ENCODE measurements around the gene PRSS22. TPM values are rescaled to one million over a fixed set of nuclear protein-coding genes. Genes with fewer than 3 reads are reported as not detected.

Gene PRSS22
- total RNA-seq, 1 donor from 2014 or later = 42.5 TPM

GRCh38 chr16:2897110-2897509 is 39.1 kb upstream of the PRSS22 start:
- Mint-ChIP-seq H3K27ac (no peak overlapping the region), H3K4me1 (ENCODE audit: unreplicated experiment) (no peaks in the 10 kb centered on the region), H3K27me3 (no peaks in the 10 kb centered on the region), H3K4me3 (no peak overlapping the region), H3K9me3 (no peaks in the 10 kb centered on the region), H3K36me3 (no peaks in the 10 kb centered on the region)
- DNase-seq (ENCODE audit: extremely low spot score, unreplicated experiment) = no peak
- TF ChIP-seq CTCF (conservative IDR thresholded peaks at IDR 0.05) = no peak

- Mint-ChIP-seq H3K27ac (no peak overlapping the region), H3K27me3 (no peaks in the 10 kb centered on the region), H3K36me3 (no peaks in the 10 kb centered on the region), H3K4me3 (no peak overlapping the region), H3K9me3 (no peaks in the 10 kb centered on the region), H3K4me1 (ENCODE audit: unreplicated experiment) (no peaks in the 10 kb centered on the region)
- no peak for DNase-seq (ENCODE audit: extremely low spot score, unreplicated experiment)
- no peak for TF ChIP-seq CTCF (conservative IDR thresholded peaks at IDR 0.05)
These were observed 38.6 kb upstream of the PRSS22 start for GRCh38 chr16:2896480-2897010.

GRCh38 chr16:2895813-2896212 is 37.8 kb upstream of the PRSS22 start:
- peaks cover 2% of the 10 kb centered on the region for H3K4me1 Mint-ChIP-seq (ENCODE audit: unreplicated experiment)
- H3K9me3 Mint-ChIP-seq = no peaks in the 10 kb centered on the region
- H3K4me3 Mint-ChIP-seq = no peak overlapping the region
- H3K27me3 Mint-ChIP-seq = no peaks in the 10 kb centered on the region
- TF ChIP-seq CTCF (conservative IDR thresholded peaks at IDR 0.05) = no peak
- H3K27ac Mint-ChIP-seq = no peak overlapping the region
- no peak for DNase-seq (ENCODE audit: extremely low spot score, unreplicated experiment)
- no peaks in the 10 kb centered on the region for H3K36me3 Mint-ChIP-seq

GRCh38 chr16:2894231-2894630 is 36.3 kb upstream of the PRSS22 start:
- H3K27ac Mint-ChIP-seq = no peak overlapping the region
- no peaks in the 10 kb centered on the region for H3K27me3 Mint-ChIP-seq
- H3K4me3 Mint-ChIP-seq = no peak overlapping the region
- H3K36me3 Mint-ChIP-seq = no peaks in the 10 kb centered on the region
- DNase-seq (ENCODE audit: extremely low spot score, unreplicated experiment) = no peak
- H3K9me3 Mint-ChIP-seq = no peaks in the 10 kb centered on the region
- peaks cover 6% of the 10 kb centered on the region for H3K4me1 Mint-ChIP-seq (ENCODE audit: unreplicated experiment)
- no peak for TF ChIP-seq CTCF (conservative IDR thresholded peaks at IDR 0.05)

- Mint-ChIP-seq H3K4me1 (ENCODE audit: unreplicated experiment) (peaks cover 9% of the 10 kb centered on the region), H3K9me3 (no peaks in the 10 kb centered on the region), H3K4me3 (peak overlapping the region; percentile 97), H3K27ac (peak overlapping the region; percentile 89), H3K27me3 (no peaks in the 10 kb centered on the region), H3K36me3 (peaks cover 9% of the 10 kb centered on the region)
- DNase-seq (ENCODE audit: extremely low spot score, unreplicated experiment) = no peak
- TF ChIP-seq CTCF (conservative IDR thresholded peaks at IDR 0.05) = no peak
These were observed 26.1 kb upstream of the PRSS22 start for GRCh38 chr16:2884041-2884451.

- peaks cover 9% of the 10 kb centered on the region for H3K4me1 Mint-ChIP-seq (ENCODE audit: unreplicated experiment)
- no peak for TF ChIP-seq CTCF (conservative IDR thresholded peaks at IDR 0.05)
- peaks cover 7% of the 10 kb centered on the region for H3K36me3 Mint-ChIP-seq
- peak overlapping the region; percentile 97 for H3K4me3 Mint-ChIP-seq
- H3K9me3 Mint-ChIP-seq = no peaks in the 10 kb centered on the region
- H3K27me3 Mint-ChIP-seq = no peaks in the 10 kb centered on the region
- DNase-seq (ENCODE audit: extremely low spot score, unreplicated experiment) = no peak
- peak overlapping the region; percentile 89 for H3K27ac Mint-ChIP-seq
These were observed 25.5 kb upstream of the PRSS22 start for GRCh38 chr16:2883458-2883908.

All from type B pancreatic cell (in vitro differentiated cells).